Smooth muscle cell of the pulmonary artery (primary cell): Measurements from ENCODE around the gene COL5A2. TPM values are rescaled to one million over a fixed set of nuclear protein-coding genes. Genes with fewer than 3 reads are reported as not detected.

Experiments
- total RNA-seq: library from RNA; depleted of rRNA; stranded (reverse); fragments of >200 nt; gene quantifications from 2 replicates; pipeline ENCODE4 v1.2.3, GENCODE V29; 2014

Gene COL5A2
- total RNA-seq = 773 and 889 TPM in 2 replicates

DNA sequence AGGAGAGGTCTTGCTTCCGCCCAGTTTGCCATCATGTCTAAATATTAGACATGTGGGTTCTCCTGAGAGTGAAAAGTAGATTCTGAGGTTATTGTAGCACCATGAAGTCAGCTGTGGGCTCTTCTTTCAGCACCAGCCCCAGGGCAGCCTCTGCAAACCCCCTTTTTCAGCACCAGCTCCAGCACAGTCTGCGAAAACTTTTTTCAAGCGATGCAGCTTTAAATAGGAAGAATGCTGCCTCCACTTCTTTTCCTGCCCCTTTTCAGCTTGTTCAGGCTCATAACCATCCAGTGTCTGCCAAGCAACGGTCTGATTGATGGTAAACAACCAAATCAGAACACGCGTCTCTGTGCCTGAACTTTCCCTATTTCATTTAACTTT lies at the start of gene COL5A2:
TSS of gene COL5A2 (minus strand) at position 192 of the 381 bp plus-strand sequence. CDS start at position 35, 157 bp downstream.

Other genes with a start within 250 kb of the COL5A2 start
- gene COL3A1, start 205.4 kb downstream of the COL5A2 start, total RNA-seq = 3,551 and 6,679 TPM in 2 replicates